Gastrocnemius medialis (tissue), 4 donors: ENCODE data around the gene RGS11.

Source experiments
- POLR2A ChIP-seq, 2 donors: fragments of 450-650 bp; IDR thresholded peaks; one replicate each; pipeline ENCODE4 v1.6.1; 2017; ENCODE audit warnings: antibody characterized with exemption in 2 of 2, mild to moderate bottlenecking in 2 of 2, moderate library complexity in 2 of 2
- TF ChIP-seq, protein P1 (sequence below), 5 experiments: fragments of 450-650 bp in 3 of 5; fragments of 200-600 bp in 2 of 5; sonication (generic) in 2 of 5; IDR thresholded peaks in 4 of 5; conservative IDR thresholded peaks in 1 of 5; 1 replicate in 4 of 5; 2 replicates in 1 of 5; pipeline ENCODE4 v1.5.1; 2016 to 2019; ENCODE audit warnings: antibody characterized with exemption in 5 of 5, mild to moderate bottlenecking in 3 of 5, moderate library complexity in 3 of 5

DNA sequence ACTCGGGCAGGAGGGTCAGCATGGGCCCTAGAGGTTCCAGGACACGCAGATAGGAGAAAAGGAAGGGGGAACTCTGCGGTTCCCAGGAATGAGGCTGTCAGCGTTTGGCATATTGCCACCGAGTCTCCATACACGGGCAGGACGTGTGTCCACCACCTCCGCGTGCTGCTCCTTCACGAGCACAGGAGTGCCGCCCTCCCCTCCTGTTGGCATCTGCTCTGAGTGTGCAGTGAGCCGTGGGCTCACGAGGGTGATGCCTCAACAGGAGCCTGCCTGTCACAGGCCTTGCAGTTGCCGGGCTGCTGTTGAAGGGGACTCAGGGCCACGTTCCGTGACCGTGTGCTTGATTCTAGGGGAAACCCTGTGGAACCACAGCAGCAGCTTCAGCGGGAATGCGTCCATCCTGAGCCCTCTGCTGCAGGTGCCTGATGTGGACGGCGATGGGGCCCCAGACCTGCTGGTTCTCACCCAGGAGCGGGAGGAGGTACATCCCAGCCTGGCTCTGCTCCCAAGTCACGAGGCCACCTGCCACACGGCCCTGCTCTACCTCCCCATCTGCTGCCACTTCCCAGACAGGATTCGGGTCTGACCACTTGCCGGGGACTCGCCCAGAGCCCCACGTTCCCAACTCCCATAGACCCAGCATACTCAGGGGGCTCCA is 14.6 kb downstream of the RGS11 start:
- TF ChIP-seq, protein P1, sequence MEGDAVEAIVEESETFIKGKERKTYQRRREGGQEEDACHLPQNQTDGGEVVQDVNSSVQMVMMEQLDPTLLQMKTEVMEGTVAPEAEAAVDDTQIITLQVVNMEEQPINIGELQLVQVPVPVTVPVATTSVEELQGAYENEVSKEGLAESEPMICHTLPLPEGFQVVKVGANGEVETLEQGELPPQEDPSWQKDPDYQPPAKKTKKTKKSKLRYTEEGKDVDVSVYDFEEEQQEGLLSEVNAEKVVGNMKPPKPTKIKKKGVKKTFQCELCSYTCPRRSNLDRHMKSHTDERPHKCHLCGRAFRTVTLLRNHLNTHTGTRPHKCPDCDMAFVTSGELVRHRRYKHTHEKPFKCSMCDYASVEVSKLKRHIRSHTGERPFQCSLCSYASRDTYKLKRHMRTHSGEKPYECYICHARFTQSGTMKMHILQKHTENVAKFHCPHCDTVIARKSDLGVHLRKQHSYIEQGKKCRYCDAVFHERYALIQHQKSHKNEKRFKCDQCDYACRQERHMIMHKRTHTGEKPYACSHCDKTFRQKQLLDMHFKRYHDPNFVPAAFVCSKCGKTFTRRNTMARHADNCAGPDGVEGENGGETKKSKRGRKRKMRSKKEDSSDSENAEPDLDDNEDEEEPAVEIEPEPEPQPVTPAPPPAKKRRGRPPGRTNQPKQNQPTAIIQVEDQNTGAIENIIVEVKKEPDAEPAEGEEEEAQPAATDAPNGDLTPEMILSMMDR (IDR thresholded peaks at IDR 0.05 in 4 of 5, conservative IDR thresholded peaks at IDR 0.05 in 1 of 5): no peak
- no peak for TF ChIP-seq POLR2A (IDR thresholded peaks at IDR 0.05)
